ENCODE data around the gene PEAR1.

- TF ChIP-seq CTCF (IDR thresholded peaks at IDR 0.05) = no peak
- TF ChIP-seq EZH2 (IDR thresholded peaks at IDR 0.05; ENCODE audit: borderline replicate concordance, insufficient read depth, low read depth, low read length, poor library complexity, severe bottlenecking) = no peak
Measured at GRCh38 chr1:156884560-156885184, 8.8 kb upstream of the PEAR1 start.

Data from B cell (primary cell).